NCI-H82 (cell line): ENCODE measurements around the gene RHAG.

ENCODE experiments used
- DNase-seq: peaks from one replicate; lab custom pipeline; 2025; lab: John Stamatoyannopoulos, UW

The RHAG gene

DNA sequence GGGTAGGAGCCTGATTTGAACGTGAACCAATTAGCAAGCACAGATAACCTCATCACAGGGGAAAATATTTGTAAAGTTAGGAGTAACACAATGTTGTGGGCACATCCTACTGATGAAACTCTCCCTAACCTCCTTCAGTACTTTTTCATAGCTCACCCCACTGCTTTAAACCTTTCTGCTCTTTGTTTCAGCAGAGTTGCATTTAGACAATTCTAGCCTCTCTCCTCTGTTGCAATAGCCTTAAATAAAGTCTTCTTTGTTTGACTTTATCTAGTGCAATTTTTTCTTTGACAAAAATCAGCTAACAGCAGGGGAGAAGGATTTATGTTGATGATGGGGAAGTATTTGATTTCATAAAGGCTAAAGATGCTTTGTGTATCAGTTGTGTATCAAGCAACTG, 72.1 kb downstream of the RHAG start:
- DNase-seq, result no peak

- peak; percentile 77 for DNase-seq
Observed at GRCh38 chr6:49563006-49563886, 73.4 kb downstream of the RHAG start.

DNA sequence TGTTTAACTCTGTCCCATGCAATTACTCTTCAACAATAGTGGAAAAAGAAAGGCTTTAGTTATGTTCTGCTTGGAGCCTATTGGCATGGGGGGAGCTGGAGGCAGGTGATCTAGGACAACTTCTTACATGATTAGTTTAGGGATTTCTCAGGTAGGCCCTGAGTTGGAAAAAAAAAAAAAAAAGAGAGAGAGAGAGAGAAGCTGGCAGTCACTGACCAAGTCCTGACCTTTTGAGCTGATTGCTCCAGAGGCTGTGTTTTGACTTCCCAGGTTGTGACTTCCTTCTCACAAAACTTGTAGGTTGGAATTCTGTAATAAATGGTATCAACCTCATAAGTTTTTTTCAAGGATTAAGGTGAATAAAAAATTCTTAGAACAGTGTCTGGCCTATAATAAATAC, 78.4 kb downstream of the RHAG start:
- DNase-seq, result no peak

DNA sequence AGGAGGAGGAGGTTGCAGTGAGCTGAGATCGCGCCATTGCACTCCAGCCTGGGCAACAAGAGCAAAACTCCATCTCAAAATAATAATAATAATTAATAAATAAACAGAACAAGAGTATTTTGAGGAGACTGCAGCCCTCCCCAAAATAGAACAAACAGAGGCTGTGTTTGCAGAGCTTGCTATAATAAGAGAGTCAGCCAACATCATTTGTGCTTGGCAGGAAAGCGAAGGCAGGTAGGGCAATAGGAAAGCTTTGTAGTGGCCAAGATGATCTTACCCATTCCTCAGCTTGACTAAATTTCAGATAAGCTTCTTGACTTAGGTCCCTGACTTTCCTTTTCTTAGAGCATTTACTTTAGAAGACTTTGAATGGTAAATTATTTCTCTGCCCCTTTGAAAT, 79.5 kb downstream of the RHAG start:
- DNase-seq, result no peak

- DNase-seq, result peak; percentile 15
Observed at GRCh38 chr6:49556429-49556837, 80.2 kb downstream of the RHAG start.

GRCh38 chr6:49555951-49556350, 80.7 kb downstream of the RHAG start:
- no peak for DNase-seq
